ENCODE measurements around the gene TLN1. TPM values are rescaled to one million over a fixed set of nuclear protein-coding genes. Genes with fewer than 3 reads are reported as not detected.

Gene TLN1
- total and polyA plus RNA-seq, 2 of the 4 experiments (the other 2 are of a cell fraction), result 228 to 346 TPM

DNA sequence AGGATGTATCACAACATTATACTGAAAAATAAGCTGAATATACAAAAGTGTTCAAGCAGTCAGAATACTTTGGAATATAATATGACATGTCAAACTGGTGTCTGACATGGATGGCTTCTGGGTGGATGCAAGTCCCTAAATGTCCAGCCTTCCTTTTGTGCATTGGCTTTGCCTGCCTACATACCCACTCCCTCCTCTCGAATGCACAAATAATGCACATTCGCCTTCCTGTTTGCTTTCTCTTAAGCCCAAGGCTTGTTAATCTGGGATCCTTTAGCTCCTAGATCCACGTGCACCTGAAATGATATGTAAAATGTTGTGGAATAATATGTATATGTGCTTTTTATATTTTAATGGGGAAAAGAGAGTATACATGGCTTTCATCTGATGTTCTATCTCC, 46.5 kb upstream of the TLN1 start:
- Histone ChIP-seq H4K20me1 (ENCODE audit: insufficient read depth, low read length) (no peaks in the 10 kb centered on the region), H2BK5ac (ENCODE audit: low read depth, low read length, poor library complexity, severe bottlenecking) (no peak overlapping the region), H4K5ac (ENCODE audit: low read depth, low read length) (no peak overlapping the region), H3K9me3 (ENCODE audit: control insufficient read depth, insufficient read depth, low read length) (no peaks in the 10 kb centered on the region), H3K23ac (ENCODE audit: low read depth, low read length) (no peak overlapping the region), H3K4me3 (ENCODE audit: insufficient read depth, low read depth, low read length) (no peak overlapping the region), H3K9ac (ENCODE audit: low read depth, low read length) (no peak overlapping the region), H2BK120ac (ENCODE audit: low read depth, low read length) (no peak overlapping the region), H2AK5ac (ENCODE audit: low read depth, low read length) (no peak overlapping the region), H3K79me1 (ENCODE audit: low read depth in 1 of 2, low read length in 2 of 2) (no peaks in the 10 kb centered on the region), H4K91ac (ENCODE audit: insufficient read depth, low read depth, low read length) (no peak overlapping the region), H4K8ac (ENCODE audit: low read depth in 2 of 2, low read length in 2 of 2) (no peak overlapping the region), H3K18ac (ENCODE audit: low read depth, low read length) (no peak overlapping the region), H3K4ac (ENCODE audit: low read depth, low read length) (no peak overlapping the region), H2AK9ac (replicated peaks; ENCODE audit: low read depth, low read length, poor library complexity) (no peak overlapping the region), H3K27me3 (ENCODE audit: control insufficient read depth, insufficient read depth, low read length) (peaks cover 29% of the 10 kb centered on the region), H3K9me1 (ENCODE audit: insufficient read depth, low read length) (no peaks in the 10 kb centered on the region; the same call in 1 of the 2 replicates), H3K14ac (replicated peaks; ENCODE audit: low read depth, low read length) (no peak overlapping the region), H2BK20ac (ENCODE audit: low read depth, low read length) (no peak overlapping the region), H3K4me1 (ENCODE audit: control insufficient read depth, insufficient read depth, low read length) (no peaks in the 10 kb centered on the region), H3K56ac (ENCODE audit: extremely low read depth, insufficient read depth, low read length) (no peak overlapping the region), H2BK15ac (ENCODE audit: low read depth, low read length) (no peak overlapping the region), H3K4me2 (ENCODE audit: low read depth, low read length) (no peak overlapping the region), H3K36me3 (ENCODE audit: control insufficient read depth, insufficient read depth, low read length) (no peaks in the 10 kb centered on the region), H3K27ac (ENCODE audit: insufficient read depth, low read length) (no peak overlapping the region), H2AFZ (replicated peaks; ENCODE audit: low read length, poor library complexity) (no peak overlapping the region)
- intact Hi-C loops (cut with micrococcal nuclease) (no loop called here), in situ Hi-C loops (cut with MboI; ENCODE audit: low sequenced_read_pairs) (loop anchor here (5.0 kb wide), 1 partner anchor 104 kb away; no protein-coding TSS in a partner anchor), dilution Hi-C loops (cut with HindIII; ENCODE audit: low sequenced_read_pairs, unreplicated experiment) (no loop called here)
- POLR2A ChIA-PET (ENCODE audit: unreplicated experiment), result no interaction called here
- CTCF ChIA-PET, result no interaction called here
- TF ChIP-seq FOS (IDR thresholded peaks at IDR 0.05; ENCODE audit: low read depth, low read length) (no peak), CHD1 (IDR thresholded peaks at IDR 0.05; ENCODE audit: low read depth, low read length) (no peak), MAZ (IDR thresholded peaks at IDR 0.05; ENCODE audit: borderline replicate concordance, low read depth, low read length) (no peak), NFE2L2 (IDR thresholded peaks at IDR 0.05; ENCODE audit: low read depth, low read length) (no peak), RFX5 (IDR thresholded peaks at IDR 0.05; ENCODE audit: low read depth, low read length) (no peak), MAFK (IDR thresholded peaks at IDR 0.05; ENCODE audit: low read depth, low read length) (no peak), BHLHE40 (IDR thresholded peaks at IDR 0.05; ENCODE audit: low read depth, low read length) (no peak), MXI1 (IDR thresholded peaks at IDR 0.05; ENCODE audit: borderline replicate concordance, low read depth, low read length) (no peak)
- WGBS, 2 experiments (ENCODE audit: extremely low coverage in 2 of 2, insufficient read length in 1 of 2), result 83% methylated on average over 1 of the region's 3 CpGs; no CpG with 5 or more reads in 1 of the 2 experiments
- ATAC-seq (ENCODE audit: low read depth), result no peak
- no TSS peak for BruUV-seq (replicated peaks)
- no peak for DNase-seq
